OCI-LY7 (cell line): ENCODE results near the gene MRPL44. TPM values are rescaled to one million over a fixed set of nuclear protein-coding genes. Genes with fewer than 3 reads are reported as not detected.

ENCODE experiments used
- BruUV-seq: library from RNA; stranded (reverse); fragments of 400-500 nt; replicated peaks from 2 replicates; lab custom pipeline; 2021; lab: Mats Ljungman, UMichigan
- CTCF ChIA-PET: fragments of 300-600 bp; sonication (Branson Sonifier 250); formaldehyde crosslinking; loops from one replicate; lab custom pipeline; 2022; ENCODE audit warnings: antibody characterized with exemption; ENCODE audit not compliant: unreplicated experiment; lab: Charles Lee
- POLR2A ChIA-PET: fragments of 300-600 bp; sonication (Branson Sonifier 250); formaldehyde crosslinking; loops from one replicate; lab custom pipeline; 2022; ENCODE audit warnings: antibody characterized with exemption; lab: Charles Lee
- DNase-seq: peaks from one replicate; pipeline ENCODE4 v3.0.0-alpha.2; 2015; ENCODE audit warnings: low spot score
- H2AFZ ChIP-seq: fragments of 200-600 bp; sonication (generic), shearing (Covaris generic); 2 replicates; pipeline ENCODE4 v1.6.1; 2014; ENCODE audit warnings: mild to moderate bottlenecking, antibody characterized with exemption, low read length, moderate library complexity
- H3K27ac ChIP-seq: fragments of 200-600 bp; sonication (generic); 2 replicates; pipeline ENCODE4 v1.5.1; 2014; ENCODE audit warnings: mixed run types, low read depth, mild to moderate bottlenecking, moderate library complexity, low read length, inconsistent platforms; ENCODE audit not compliant: poor library complexity, severe bottlenecking
- H3K36me3 ChIP-seq: fragments of 200-600 bp; sonication (generic); 2 replicates; pipeline ENCODE4 v1.6.1; 2014; ENCODE audit warnings: mild to moderate bottlenecking, antibody characterized with exemption, low read length, moderate library complexity, mixed read lengths; ENCODE audit not compliant: insufficient read depth
- H3K4me1 ChIP-seq: fragments of 200-600 bp; sonication (generic); 2 replicates; pipeline ENCODE4 v1.5.1; 2014; ENCODE audit warnings: mild to moderate bottlenecking, low read length; ENCODE audit not compliant: insufficient read depth, poor library complexity, severe bottlenecking
- H3K4me2 ChIP-seq: fragments of 200-600 bp; sonication (generic); 2 replicates; pipeline ENCODE4 v1.6.1; 2014; ENCODE audit warnings: mild to moderate bottlenecking, low read length
- H3K4me3 ChIP-seq: fragments of 200-600 bp; sonication (generic); 2 replicates; pipeline ENCODE4 v1.5.1; 2014; ENCODE audit warnings: mild to moderate bottlenecking, low read depth, low read length; ENCODE audit not compliant: poor library complexity, severe bottlenecking
- H3K79me2 ChIP-seq: fragments of 200-600 bp; sonication (generic); 2 replicates; pipeline ENCODE4 v1.6.1; 2016; ENCODE audit warnings: low read depth, mild to moderate bottlenecking, low read length, moderate library complexity, mixed read lengths; ENCODE audit not compliant: insufficient read depth
- H3K9me2 ChIP-seq: fragments of 200-600 bp; sonication (generic); 2 replicates; pipeline ENCODE4 v1.6.1; 2016; ENCODE audit warnings: mild to moderate bottlenecking, low read length, mixed read lengths; ENCODE audit not compliant: insufficient read depth
- H3K9me3 ChIP-seq: fragments of 200-600 bp; sonication (generic); 2 replicates; pipeline ENCODE4 v1.6.1; 2014; ENCODE audit warnings: mild to moderate bottlenecking, mixed run types, low read length, mixed read lengths
- H4K20me1 ChIP-seq: fragments of 200-600 bp; sonication (generic); 2 replicates; pipeline ENCODE4 v1.6.1; 2014; ENCODE audit warnings: mild to moderate bottlenecking, antibody characterized with exemption, low read length, moderate library complexity, mixed read lengths; ENCODE audit not compliant: insufficient read depth
- EZH2phosphoT487 ChIP-seq: fragments of 200-600 bp; sonication (generic); IDR thresholded peaks from 2 replicates; pipeline ENCODE4 v1.6.1; 2018; ENCODE audit warnings: low read depth, borderline replicate concordance, mild to moderate bottlenecking, mixed run types, antibody characterized with exemption, low read length, moderate library complexity, mixed read lengths
- intact Hi-C: fragments of 100-400 bp; cut with micrococcal nuclease; formaldehyde crosslinking; loops from one replicate; pipeline ENCODE4 v1.10.0; 2022; ENCODE audit not compliant: unreplicated experiment
- total RNA-seq, 2 experiments: library from RNA; depleted of rRNA in 1 of 2; stranded (reverse); fragments of >200 nt in 1 of 2; shearing (Covaris generic) in 1 of 2; gene quantifications; 2 replicates each; pipeline ENCODE4 v1.2.3, GENCODE V29; 2014 to 2022
- TF ChIP-seq, protein P1 (sequence below): fragments of 200-600 bp; sonication (generic); conservative IDR thresholded peaks from 2 replicates; pipeline ENCODE4 v1.5.1; 2014; ENCODE audit warnings: mild to moderate bottlenecking, antibody characterized with exemption, low read length, moderate library complexity, mixed read lengths

MRPL44 gene
- total RNA-seq, 2 experiments from 2014 or later, result 36.2 to 38.6 TPM

DNA sequence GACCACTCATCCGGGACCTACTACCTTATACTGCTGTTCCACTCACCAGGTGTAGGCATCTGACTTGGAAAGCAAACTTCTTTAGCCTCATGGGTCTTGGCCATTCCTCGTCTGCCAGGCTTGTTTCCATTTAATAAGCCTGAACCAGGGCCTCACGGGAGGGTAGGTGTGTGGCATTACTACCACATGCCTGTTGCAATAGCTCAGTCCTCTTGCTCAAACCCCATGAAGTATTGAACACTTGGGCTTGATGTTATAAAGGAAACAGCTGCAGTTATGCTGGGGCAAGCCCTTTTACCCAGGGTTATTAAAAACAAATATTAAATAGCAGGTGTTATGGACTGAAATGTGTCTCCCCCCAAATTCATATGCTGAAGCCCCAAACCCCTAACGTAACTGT is 21.2 kb downstream of the MRPL44 start:
- intact Hi-C loops, result no loop called here
- Histone ChIP-seq H3K9me3 (no peaks in the 10 kb centered on the region), H3K27ac (no peak overlapping the region), H4K20me1 (no peaks in the 10 kb centered on the region), H3K36me3 (no peaks in the 10 kb centered on the region), H2AFZ (no peak overlapping the region), H3K4me2 (no peak overlapping the region), H3K79me2 (no peaks in the 10 kb centered on the region), H3K4me1 (no peaks in the 10 kb centered on the region), H3K4me3 (no peak overlapping the region), H3K9me2 (no peaks in the 10 kb centered on the region)
- TF ChIP-seq, protein P1, sequence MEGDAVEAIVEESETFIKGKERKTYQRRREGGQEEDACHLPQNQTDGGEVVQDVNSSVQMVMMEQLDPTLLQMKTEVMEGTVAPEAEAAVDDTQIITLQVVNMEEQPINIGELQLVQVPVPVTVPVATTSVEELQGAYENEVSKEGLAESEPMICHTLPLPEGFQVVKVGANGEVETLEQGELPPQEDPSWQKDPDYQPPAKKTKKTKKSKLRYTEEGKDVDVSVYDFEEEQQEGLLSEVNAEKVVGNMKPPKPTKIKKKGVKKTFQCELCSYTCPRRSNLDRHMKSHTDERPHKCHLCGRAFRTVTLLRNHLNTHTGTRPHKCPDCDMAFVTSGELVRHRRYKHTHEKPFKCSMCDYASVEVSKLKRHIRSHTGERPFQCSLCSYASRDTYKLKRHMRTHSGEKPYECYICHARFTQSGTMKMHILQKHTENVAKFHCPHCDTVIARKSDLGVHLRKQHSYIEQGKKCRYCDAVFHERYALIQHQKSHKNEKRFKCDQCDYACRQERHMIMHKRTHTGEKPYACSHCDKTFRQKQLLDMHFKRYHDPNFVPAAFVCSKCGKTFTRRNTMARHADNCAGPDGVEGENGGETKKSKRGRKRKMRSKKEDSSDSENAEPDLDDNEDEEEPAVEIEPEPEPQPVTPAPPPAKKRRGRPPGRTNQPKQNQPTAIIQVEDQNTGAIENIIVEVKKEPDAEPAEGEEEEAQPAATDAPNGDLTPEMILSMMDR, result no peak
- ChIA-PET CTCF (interaction anchor here (0.6 kb wide), 2 partner anchors 658 to 1790 kb away, joined by 3 read pairs; no protein-coding TSS in a partner anchor), POLR2A (interaction anchor here (0.5 kb wide), 1 partner anchor 311 kb away, joined by 3 read pairs; no protein-coding TSS in a partner anchor)
- no TSS peak for BruUV-seq
- no peak for DNase-seq

DNA sequence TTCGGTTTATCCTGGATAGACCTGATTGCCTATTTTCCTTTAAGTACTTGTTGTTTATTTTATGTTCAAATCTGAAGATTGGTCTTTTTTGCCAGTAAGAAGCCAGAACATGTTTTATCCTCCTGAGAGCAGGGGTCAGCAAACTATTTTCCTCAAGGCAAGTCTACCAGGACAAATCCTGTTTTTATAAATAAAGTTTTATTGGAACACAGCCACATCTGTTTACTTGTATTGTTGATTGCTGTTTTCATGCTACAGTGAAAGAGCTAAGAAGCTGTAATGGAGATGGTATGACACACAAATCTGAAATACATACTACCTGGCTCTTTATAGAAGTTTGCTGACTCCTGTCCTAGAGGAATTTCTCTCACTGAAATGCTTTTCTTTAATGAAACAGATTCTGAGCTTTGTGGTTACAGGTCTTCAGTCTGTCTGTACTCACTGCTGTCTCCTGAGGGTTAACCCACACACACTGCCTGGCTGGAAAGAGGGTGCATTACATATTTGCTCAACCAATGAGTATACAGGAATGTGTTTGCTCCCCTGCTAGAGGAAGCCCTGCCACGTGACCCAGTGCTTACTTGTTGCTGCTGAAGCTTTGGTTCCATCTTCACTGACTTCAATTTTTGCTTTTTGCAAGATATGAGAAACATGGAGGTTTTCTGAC is 22.6 kb downstream of the MRPL44 start:
- no peak overlapping the region for H3K4me3 ChIP-seq
- no peaks in the 10 kb centered on the region for H3K9me3 ChIP-seq
- H3K4me2 ChIP-seq, result no peak overlapping the region
- H3K27ac ChIP-seq, result no peak overlapping the region
- ChIA-PET CTCF (no interaction called here), POLR2A (no interaction called here)
- H3K79me2 ChIP-seq, result no peaks in the 10 kb centered on the region
- intact Hi-C loops, result no loop called here
- no peak overlapping the region for H2AFZ ChIP-seq
- TF ChIP-seq, protein P1, result no peak
- TF ChIP-seq EZH2phosphoT487, result no peak
- no peaks in the 10 kb centered on the region for H4K20me1 ChIP-seq
- no peaks in the 10 kb centered on the region for H3K4me1 ChIP-seq
- no peaks in the 10 kb centered on the region for H3K9me2 ChIP-seq
- no peak for DNase-seq
- no TSS peak for BruUV-seq
- no peaks in the 10 kb centered on the region for H3K36me3 ChIP-seq

DNA sequence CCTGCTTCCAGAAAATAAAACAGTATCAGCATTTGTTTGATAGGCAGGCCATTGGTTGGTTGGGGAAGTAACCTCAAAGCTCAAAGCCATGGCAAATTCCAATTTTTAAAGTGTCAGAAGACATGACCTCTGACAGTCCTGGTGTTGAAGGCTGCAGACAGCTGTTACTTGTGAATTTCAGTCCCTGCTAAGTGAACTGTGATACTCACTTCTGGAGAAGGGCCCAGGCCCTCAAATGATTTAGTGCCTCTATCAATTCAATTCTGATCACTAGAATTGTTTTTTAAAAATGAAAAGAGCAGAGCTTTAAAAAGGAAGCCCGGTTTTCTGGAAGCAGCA is 23.1 kb downstream of the MRPL44 start:
- TF ChIP-seq EZH2phosphoT487, result no peak
- TF ChIP-seq, protein P1, result no peak
- CTCF ChIA-PET, result no interaction called here
- POLR2A ChIA-PET, result no interaction called here
- H3K9me3 ChIP-seq, result no peaks in the 10 kb centered on the region
- H2AFZ ChIP-seq, result no peak overlapping the region
- H3K4me2 ChIP-seq, result no peak overlapping the region
- no peaks in the 10 kb centered on the region for H3K79me2 ChIP-seq
- BruUV-seq, result no TSS peak
- no peaks in the 10 kb centered on the region for H3K4me1 ChIP-seq
- H3K36me3 ChIP-seq, result no peaks in the 10 kb centered on the region
- H4K20me1 ChIP-seq, result no peaks in the 10 kb centered on the region
- no peak for DNase-seq
- H3K9me2 ChIP-seq, result no peaks in the 10 kb centered on the region
- H3K4me3 ChIP-seq, result no peak overlapping the region
- intact Hi-C loops, result no loop called here
- H3K27ac ChIP-seq, result no peak overlapping the region
